Stimulated activated memory B cell treated with anti-CD40 and anti-IgM and Interleukin-4, amounts not matched to agents 10 μg/mL and 1 μg/mL and 100 μg/mL, for 72 hours (primary cell): Measurements from ENCODE around the gene PIN4.

Source experiments
- ATAC-seq: fragments of 150-1000 bp; cut with Tn5 transposase; 2 replicates; pipeline ENCODE4 v1.10.0; 2021
- H3K27ac Mint-ChIP-seq: one replicate; pipeline ENCODE4 v1.8.0; 2022; ENCODE audit warnings: mild to moderate bottlenecking, mixed read lengths
- H3K27me3 Mint-ChIP-seq: one replicate; pipeline ENCODE4 v1.8.0; 2022; ENCODE audit warnings: mixed read lengths
- H3K36me3 Mint-ChIP-seq: one replicate; pipeline ENCODE4 v1.8.0; 2022; ENCODE audit warnings: mixed read lengths
- H3K4me1 Mint-ChIP-seq: one replicate; pipeline ENCODE4 v1.8.0; 2022; ENCODE audit warnings: mixed read lengths
- H3K4me3 Mint-ChIP-seq: one replicate; pipeline ENCODE4 v1.8.0; 2022; ENCODE audit warnings: mild to moderate bottlenecking, moderate library complexity, mixed read lengths
- H3K9me3 Mint-ChIP-seq: one replicate; pipeline ENCODE4 v1.8.0; 2022; ENCODE audit warnings: mixed read lengths

The PIN4 gene

GRCh38 chrX:72181178-72182125 lies at the start of gene PIN4:
Gene PIN4 (plus strand): TSS chrX:72181757. CDS start chrX:72181786, 29 bp downstream.
- Mint-ChIP-seq H3K27ac (no peak within 1 kb of the TSS), H3K9me3 (no peaks in the 10 kb centered on the region), H3K36me3 (peaks cover 5% of the 10 kb centered on the region), H3K4me3 (no peak within 1 kb of the TSS), H3K27me3 (no peaks in the 10 kb centered on the region), H3K4me1 (peaks cover 6% of the 10 kb centered on the region)
- ATAC-seq = peak; percentile 99

- no peak overlapping the region for H3K4me3 Mint-ChIP-seq
- H3K27ac Mint-ChIP-seq = no peak overlapping the region
These were observed 49.1 kb upstream of the PIN4 start for GRCh38 chrX:72132456-72132855.

GRCh38 chrX:72133851-72134546 lies 47.6 kb upstream of the PIN4 start:
- no peak overlapping the region for H3K4me3 Mint-ChIP-seq
- no peak for ATAC-seq
- no peak overlapping the region for H3K27ac Mint-ChIP-seq
- H3K4me1 Mint-ChIP-seq = peaks cover 10% of the 10 kb centered on the region
- H3K36me3 Mint-ChIP-seq = no peaks in the 10 kb centered on the region
- no peaks in the 10 kb centered on the region for H3K9me3 Mint-ChIP-seq
- H3K27me3 Mint-ChIP-seq = peaks cover 34% of the 10 kb centered on the region

More at GRCh38 chrX:72132456-72132855, 49.1 kb upstream of the PIN4 start:
- H3K9me3 Mint-ChIP-seq = no peaks in the 10 kb centered on the region
- ATAC-seq = no peak
- peaks cover 10% of the 10 kb centered on the region for H3K4me1 Mint-ChIP-seq
- no peaks in the 10 kb centered on the region for H3K36me3 Mint-ChIP-seq
- peaks cover 33% of the 10 kb centered on the region for H3K27me3 Mint-ChIP-seq

GRCh38 chrX:72137846-72138495 lies 43.6 kb upstream of the PIN4 start:
- no peak overlapping the region for H3K27ac Mint-ChIP-seq
- no peaks in the 10 kb centered on the region for H3K9me3 Mint-ChIP-seq
- H3K36me3 Mint-ChIP-seq = no peaks in the 10 kb centered on the region
- H3K27me3 Mint-ChIP-seq = peaks cover 24% of the 10 kb centered on the region
- ATAC-seq = no peak
- peaks cover 19% of the 10 kb centered on the region for H3K4me1 Mint-ChIP-seq
- H3K4me3 Mint-ChIP-seq = no peak overlapping the region

GRCh38 chrX:72139538-72139937 lies 42.0 kb upstream of the PIN4 start:
- Mint-ChIP-seq H3K27ac (no peak overlapping the region), H3K4me3 (no peak overlapping the region), H3K27me3 (peaks cover 19% of the 10 kb centered on the region), H3K9me3 (no peaks in the 10 kb centered on the region), H3K36me3 (no peaks in the 10 kb centered on the region), H3K4me1 (peaks cover 19% of the 10 kb centered on the region)
- ATAC-seq = no peak

- ATAC-seq = peak; percentile 47
- H3K27me3 Mint-ChIP-seq = peaks cover 20% of the 10 kb centered on the region
- no peak overlapping the region for H3K27ac Mint-ChIP-seq
- H3K4me3 Mint-ChIP-seq = peak overlapping the region; percentile 2
- no peaks in the 10 kb centered on the region for H3K9me3 Mint-ChIP-seq
- peaks cover 19% of the 10 kb centered on the region for H3K4me1 Mint-ChIP-seq
- H3K36me3 Mint-ChIP-seq = no peaks in the 10 kb centered on the region
These were observed 40.1 kb upstream of the PIN4 start for GRCh38 chrX:72141372-72142004.

GRCh38 chrX:72142094-72142793 lies 39.3 kb upstream of the PIN4 start:
- Mint-ChIP-seq H3K36me3 (no peaks in the 10 kb centered on the region), H3K4me1 (peaks cover 19% of the 10 kb centered on the region), H3K4me3 (no peak overlapping the region), H3K9me3 (no peaks in the 10 kb centered on the region), H3K27ac (no peak overlapping the region), H3K27me3 (peaks cover 22% of the 10 kb centered on the region)
- no peak for ATAC-seq

GRCh38 chrX:72142794-72143608 lies 38.6 kb upstream of the PIN4 start:
- H3K27ac Mint-ChIP-seq = no peak overlapping the region
- H3K36me3 Mint-ChIP-seq = no peaks in the 10 kb centered on the region
- ATAC-seq = no peak
- H3K9me3 Mint-ChIP-seq = no peaks in the 10 kb centered on the region
- H3K27me3 Mint-ChIP-seq = peaks cover 22% of the 10 kb centered on the region
- H3K4me1 Mint-ChIP-seq = peaks cover 19% of the 10 kb centered on the region
- H3K4me3 Mint-ChIP-seq = no peak overlapping the region

GRCh38 chrX:72143609-72143907 lies 38.0 kb upstream of the PIN4 start:
- no peak overlapping the region for H3K4me3 Mint-ChIP-seq
- no peak for ATAC-seq
- peaks cover 22% of the 10 kb centered on the region for H3K27me3 Mint-ChIP-seq
- H3K4me1 Mint-ChIP-seq = peaks cover 19% of the 10 kb centered on the region
- no peaks in the 10 kb centered on the region for H3K9me3 Mint-ChIP-seq
- H3K36me3 Mint-ChIP-seq = no peaks in the 10 kb centered on the region
- H3K27ac Mint-ChIP-seq = no peak overlapping the region

GRCh38 chrX:72145181-72145580 lies 36.4 kb upstream of the PIN4 start:
- H3K27me3 Mint-ChIP-seq = peaks cover 13% of the 10 kb centered on the region
- peaks cover 19% of the 10 kb centered on the region for H3K4me1 Mint-ChIP-seq

GRCh38 chrX:72146527-72146926 lies 35.0 kb upstream of the PIN4 start:
- H3K36me3 Mint-ChIP-seq = no peaks in the 10 kb centered on the region
- peaks cover 13% of the 10 kb centered on the region for H3K27me3 Mint-ChIP-seq
- no peak overlapping the region for H3K27ac Mint-ChIP-seq
- H3K4me3 Mint-ChIP-seq = no peak overlapping the region
- H3K4me1 Mint-ChIP-seq = peaks cover 8% of the 10 kb centered on the region
- H3K9me3 Mint-ChIP-seq = no peaks in the 10 kb centered on the region
- ATAC-seq = no peak

More at GRCh38 chrX:72145181-72145580, 36.4 kb upstream of the PIN4 start:
- H3K4me3 Mint-ChIP-seq = no peak overlapping the region
- no peaks in the 10 kb centered on the region for H3K9me3 Mint-ChIP-seq
- no peak for ATAC-seq
- H3K27ac Mint-ChIP-seq = no peak overlapping the region
- H3K36me3 Mint-ChIP-seq = no peaks in the 10 kb centered on the region

GRCh38 chrX:72158773-72159172 lies 22.8 kb upstream of the PIN4 start:
- no peak overlapping the region for H3K4me3 Mint-ChIP-seq
- peaks cover 4% of the 10 kb centered on the region for H3K9me3 Mint-ChIP-seq
- H3K27me3 Mint-ChIP-seq = no peaks in the 10 kb centered on the region
- no peaks in the 10 kb centered on the region for H3K36me3 Mint-ChIP-seq
- H3K27ac Mint-ChIP-seq = no peak overlapping the region
- H3K4me1 Mint-ChIP-seq = no peaks in the 10 kb centered on the region
- no peak for ATAC-seq

- Mint-ChIP-seq H3K9me3 (peaks cover 4% of the 10 kb centered on the region), H3K27ac (no peak overlapping the region), H3K36me3 (no peaks in the 10 kb centered on the region), H3K4me3 (no peak overlapping the region), H3K4me1 (no peaks in the 10 kb centered on the region), H3K27me3 (no peaks in the 10 kb centered on the region)
- no peak for ATAC-seq
These were observed 21.8 kb upstream of the PIN4 start for GRCh38 chrX:72159769-72160168.

GRCh38 chrX:72165551-72165950 lies 16.0 kb upstream of the PIN4 start:
- Mint-ChIP-seq H3K4me1 (no peaks in the 10 kb centered on the region), H3K4me3 (no peak overlapping the region), H3K36me3 (no peaks in the 10 kb centered on the region), H3K27ac (no peak overlapping the region), H3K9me3 (no peaks in the 10 kb centered on the region), H3K27me3 (no peaks in the 10 kb centered on the region)
- ATAC-seq = no peak
